IPS DF 6.9 (cell line): Measurements from ENCODE around the gene AGXT.

Source experiments
- DNase-seq: peaks from one replicate; pipeline ENCODE4 v3.0.0-alpha.2; 2013; ENCODE audit warnings: low read depth, low spot score
- H3K27ac ChIP-seq: one replicate; pipeline ENCODE4 v1.5.1; 2013; ENCODE audit warnings: low read length, control low read depth
- H3K27me3 ChIP-seq: 2 replicates; pipeline ENCODE4 v1.6.1; 2013; ENCODE audit warnings: mild to moderate bottlenecking, low read length; ENCODE audit not compliant: control insufficient read depth, insufficient read depth
- H3K36me3 ChIP-seq: 2 replicates; pipeline ENCODE4 v1.6.1; 2013; ENCODE audit warnings: low read length; ENCODE audit not compliant: control insufficient read depth, insufficient read depth
- H3K4me1 ChIP-seq: 2 replicates; pipeline ENCODE4 v1.6.1; 2013; ENCODE audit warnings: low read length; ENCODE audit not compliant: control insufficient read depth, insufficient read depth
- H3K4me3 ChIP-seq: 2 replicates; pipeline ENCODE4 v1.5.1; 2013; ENCODE audit warnings: mild to moderate bottlenecking, low read length
- H3K9me3 ChIP-seq: 2 replicates; pipeline ENCODE4 v1.6.1; 2013; ENCODE audit warnings: low read length, inconsistent platforms; ENCODE audit not compliant: control insufficient read depth, insufficient read depth
- WGBS: extraction: QIAGEN DNeasy Blood & Tissue Kit; methylation state at CpG from one replicate; pipeline ENCODE4 v1.1.7; 2013; ENCODE audit warnings: mixed read lengths, missing lambda C conversion rate; ENCODE audit not compliant: insufficient read length, insufficient coverage; 5-methylcytosine and 5-hydroxymethylcytosine counted together

Gene AGXT

DNA sequence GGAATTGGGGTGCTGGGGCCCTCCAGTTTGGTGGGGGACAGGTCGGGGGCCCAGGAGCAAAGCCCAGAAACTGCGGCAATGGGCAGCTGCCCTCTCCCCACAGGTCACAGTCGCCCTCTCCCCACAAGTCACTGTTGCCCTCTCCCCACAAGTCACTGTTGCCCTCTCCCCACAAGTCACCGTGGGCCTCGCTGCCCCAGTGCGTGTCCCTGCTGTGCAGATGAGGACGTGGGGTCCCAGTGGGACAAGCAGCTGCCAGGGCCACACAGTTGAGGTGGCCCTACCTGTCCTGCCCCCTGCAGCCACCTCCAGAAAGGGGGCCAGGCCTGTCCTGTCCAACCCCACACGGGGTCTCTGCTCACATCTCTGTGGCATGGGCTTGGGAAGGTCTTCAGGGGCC is 13.0 kb upstream of the AGXT start:
- WGBS: no CpG with 5 or more reads among the region's 8 CpGs
- Histone ChIP-seq H3K9me3 (no peaks in the 10 kb centered on the region), H3K4me1 (no peaks in the 10 kb centered on the region), H3K27me3 (no peaks in the 10 kb centered on the region), H3K4me3 (no peak overlapping the region), H3K27ac (no peak overlapping the region), H3K36me3 (no peaks in the 10 kb centered on the region)
- DNase-seq: no peak

- Histone ChIP-seq H3K4me1 (no peaks in the 10 kb centered on the region), H3K27me3 (no peaks in the 10 kb centered on the region), H3K4me3 (no peak overlapping the region), H3K36me3 (no peaks in the 10 kb centered on the region), H3K27ac (no peak overlapping the region), H3K9me3 (no peaks in the 10 kb centered on the region)
- no peak for DNase-seq
- WGBS: no CpG with 5 or more reads among the region's 21 CpGs
These were observed 12.3 kb upstream of the AGXT start for GRCh38 chr2:240856151-240856980.

DNA sequence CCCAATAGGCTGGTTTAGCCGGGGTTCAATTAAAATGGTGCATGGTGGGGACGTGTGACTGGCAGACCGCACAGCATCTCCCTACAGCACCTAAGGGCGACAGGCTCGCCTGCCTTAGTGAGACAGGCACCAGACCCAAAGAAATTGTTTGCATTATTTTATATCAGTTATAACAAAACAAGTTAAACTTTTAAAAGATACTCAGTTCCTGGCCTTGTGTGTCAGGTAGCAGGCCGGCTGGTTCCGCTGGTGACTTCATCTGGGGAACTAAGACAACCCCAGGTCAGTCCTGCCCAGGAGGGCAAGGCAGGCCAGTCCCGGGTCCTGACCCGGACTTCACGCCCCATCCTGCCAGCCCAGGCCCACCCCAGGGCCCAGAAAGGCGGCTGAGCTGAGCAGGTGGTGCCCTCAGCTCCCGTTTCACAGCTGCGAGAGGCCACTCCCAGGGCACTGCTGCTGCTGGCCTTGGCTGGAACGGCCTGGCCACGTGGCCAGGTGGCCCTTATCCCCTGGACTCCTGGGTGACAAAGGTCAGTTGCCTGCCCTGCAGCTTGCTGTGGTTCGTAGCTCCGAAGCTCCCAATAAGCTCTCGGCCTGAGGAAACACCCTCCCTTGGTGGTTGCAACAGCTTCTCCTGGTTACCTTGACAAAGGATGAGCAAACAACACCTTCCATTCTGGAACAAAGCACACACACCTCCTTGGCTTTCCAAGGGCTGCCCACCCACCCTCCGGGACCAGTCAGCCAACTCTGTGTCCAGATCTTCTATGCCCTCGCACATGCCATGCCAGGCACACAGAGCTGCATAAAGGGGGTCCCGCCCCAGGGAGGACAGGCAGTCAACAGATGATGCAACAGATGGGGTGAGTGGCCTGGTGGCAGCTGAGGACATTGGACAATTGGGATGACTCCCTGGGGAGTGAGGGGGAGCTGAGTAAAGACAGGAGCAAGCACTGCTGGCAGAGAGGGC is 11.3 kb upstream of the AGXT start:
- H3K27ac ChIP-seq: no peak overlapping the region
- WGBS: no CpG with 5 or more reads among the region's 21 CpGs
- no peaks in the 10 kb centered on the region for H3K36me3 ChIP-seq
- no peaks in the 10 kb centered on the region for H3K27me3 ChIP-seq
- no peaks in the 10 kb centered on the region for H3K9me3 ChIP-seq
- H3K4me1 ChIP-seq: no peaks in the 10 kb centered on the region
- no peak for DNase-seq
- no peak overlapping the region for H3K4me3 ChIP-seq

- Histone ChIP-seq H3K4me3 (no peak overlapping the region), H3K9me3 (no peaks in the 10 kb centered on the region), H3K36me3 (no peaks in the 10 kb centered on the region), H3K4me1 (no peaks in the 10 kb centered on the region), H3K27ac (no peak overlapping the region), H3K27me3 (no peaks in the 10 kb centered on the region)
- no peak for DNase-seq
- WGBS: no CpG with 5 or more reads among the region's 13 CpGs
These were observed 10.3 kb upstream of the AGXT start for GRCh38 chr2:240858321-240858720.

DNA sequence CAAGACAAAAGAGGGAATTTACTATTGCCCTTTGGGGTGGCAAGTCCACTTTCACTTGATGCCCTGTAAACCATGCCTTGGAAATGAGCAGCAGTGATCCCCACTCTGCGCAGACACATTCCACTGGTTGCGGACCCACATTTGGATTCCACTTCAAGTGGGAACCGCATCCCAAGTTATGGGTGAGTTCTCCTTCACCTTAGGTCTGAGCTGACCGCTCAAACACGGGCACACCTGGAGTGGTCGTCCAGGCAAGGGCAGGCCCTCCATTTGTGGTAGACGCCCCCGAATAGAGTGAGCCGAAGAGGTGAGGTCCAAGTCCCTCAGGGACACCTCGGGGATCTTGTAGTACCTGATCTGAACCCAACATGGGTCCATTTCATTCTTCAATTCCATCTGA is 9.8 kb upstream of the AGXT start:
- no CpG with 5 or more reads among the region's 10 CpGs for WGBS
- Histone ChIP-seq H3K36me3 (no peaks in the 10 kb centered on the region), H3K4me1 (no peaks in the 10 kb centered on the region), H3K27ac (no peak overlapping the region), H3K9me3 (no peaks in the 10 kb centered on the region), H3K4me3 (no peak overlapping the region), H3K27me3 (no peaks in the 10 kb centered on the region)
- no peak for DNase-seq

DNA sequence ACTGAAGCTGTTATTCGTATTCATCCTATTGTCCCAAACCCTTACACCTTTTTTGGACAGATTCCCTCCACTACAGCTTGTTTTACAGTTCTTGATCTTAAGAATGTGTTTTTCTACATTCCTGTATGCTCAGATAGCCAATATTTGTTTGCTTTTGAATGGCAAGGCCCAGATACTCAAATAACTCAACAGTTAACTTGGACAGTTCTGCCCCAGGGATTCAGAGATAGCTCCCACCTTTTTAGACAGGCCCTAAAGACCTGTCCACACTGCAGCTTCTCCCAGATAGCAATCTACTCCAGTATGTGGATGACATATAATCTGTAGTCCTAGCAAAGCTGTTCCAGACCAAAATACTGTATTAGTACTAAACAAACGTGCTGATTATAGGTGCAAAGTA is 7.1 kb upstream of the AGXT start:
- Histone ChIP-seq H3K4me1 (no peaks in the 10 kb centered on the region), H3K9me3 (no peaks in the 10 kb centered on the region), H3K4me3 (no peak overlapping the region), H3K27me3 (no peaks in the 10 kb centered on the region), H3K36me3 (no peaks in the 10 kb centered on the region), H3K27ac (no peak overlapping the region)
- no CpG with 5 or more reads among the region's 2 CpGs for WGBS
- no peak for DNase-seq

- Histone ChIP-seq H3K36me3 (no peaks in the 10 kb centered on the region), H3K27me3 (no peaks in the 10 kb centered on the region), H3K27ac (no peak overlapping the region), H3K4me1 (no peaks in the 10 kb centered on the region), H3K4me3 (no peak overlapping the region), H3K9me3 (no peaks in the 10 kb centered on the region)
- no peak for DNase-seq
- WGBS: no CpG with 5 or more reads among the region's 3 CpGs
These were observed 4.1 kb upstream of the AGXT start for GRCh38 chr2:240864475-240864874.

GRCh38 chr2:240865391-240865790 is 3.2 kb upstream of the AGXT start:
- no peak overlapping the region for H3K4me3 ChIP-seq
- H3K36me3 ChIP-seq: no peaks in the 10 kb centered on the region
- DNase-seq: no peak
- H3K9me3 ChIP-seq: no peaks in the 10 kb centered on the region
- no peak overlapping the region for H3K27ac ChIP-seq
- no peaks in the 10 kb centered on the region; the same call in 1 of the 2 replicates for H3K4me1 ChIP-seq
- no peaks in the 10 kb centered on the region for H3K27me3 ChIP-seq
- no CpG with 5 or more reads among the region's 5 CpGs for WGBS

- H3K4me1 ChIP-seq: no peaks in the 10 kb centered on the region; the same call in 1 of the 2 replicates
- no peaks in the 10 kb centered on the region for H3K27me3 ChIP-seq
- H3K4me3 ChIP-seq: no peak overlapping the region
- no peaks in the 10 kb centered on the region for H3K36me3 ChIP-seq
- H3K9me3 ChIP-seq: no peaks in the 10 kb centered on the region
- WGBS: no CpG with 5 or more reads among the region's 25 CpGs
- no peak overlapping the region for H3K27ac ChIP-seq
- no peak for DNase-seq
These were observed 708 bp downstream of the AGXT start for GRCh38 chr2:240869109-240869955.
